ENCODE measurements around the gene LPCAT2.

LPCAT2 gene

GRCh38 chr16:55559933-55560516 is 51.2 kb downstream of the LPCAT2 start:
- no peak for DNase-seq

GRCh38 chr16:55561319-55561848 is 52.5 kb downstream of the LPCAT2 start:
- DNase-seq = no peak

GRCh38 chr16:55562936-55563335 is 54.1 kb downstream of the LPCAT2 start:
- DNase-seq = no peak

- no peak for DNase-seq
Observed at GRCh38 chr16:55563797-55564196, 54.9 kb downstream of the LPCAT2 start.

- DNase-seq = no peak
Observed at GRCh38 chr16:55565086-55565485, 56.2 kb downstream of the LPCAT2 start.

GRCh38 chr16:55566432-55567175 is 57.7 kb downstream of the LPCAT2 start, which contains the start of gene CAPNS2:
TSS of gene CAPNS2 (plus strand) at chr16:55566684. CDS start at chr16:55566757, 73 bp downstream.
- no peak for DNase-seq

GRCh38 chr16:55567382-55567781 is 58.5 kb downstream of the LPCAT2 start:
- no peak for DNase-seq

GRCh38 chr16:55568207-55568606 is 59.3 kb downstream of the LPCAT2 start:
- DNase-seq = no peak

- peak; percentile 39 for DNase-seq
Observed at GRCh38 chr16:55569025-55569424, 60.2 kb downstream of the LPCAT2 start.

GRCh38 chr16:55570159-55570558 is 61.3 kb downstream of the LPCAT2 start:
- DNase-seq = no peak

- DNase-seq = no peak
Observed at GRCh38 chr16:55571191-55571897, 62.5 kb downstream of the LPCAT2 start.

- DNase-seq = no peak
Observed at GRCh38 chr16:55572439-55572838, 63.6 kb downstream of the LPCAT2 start.

- DNase-seq = no peak
Observed at GRCh38 chr16:55574811-55575210, 65.9 kb downstream of the LPCAT2 start.

GRCh38 chr16:55575496-55575895 is 66.6 kb downstream of the LPCAT2 start:
- no peak for DNase-seq

GRCh38 chr16:55576384-55576783 is 67.5 kb downstream of the LPCAT2 start:
- peak; percentile 84 for DNase-seq

GRCh38 chr16:55577887-55578286 is 69.0 kb downstream of the LPCAT2 start:
- no peak for DNase-seq

GRCh38 chr16:55585631-55586030 is 76.8 kb downstream of the LPCAT2 start:
- DNase-seq = no peak

- DNase-seq = no peak
Observed at GRCh38 chr16:55588799-55589198, 79.9 kb downstream of the LPCAT2 start.

- DNase-seq = no peak
Observed at GRCh38 chr16:55592306-55592705, 83.4 kb downstream of the LPCAT2 start.

GRCh38 chr16:55597928-55598327 is 89.1 kb downstream of the LPCAT2 start:
- no peak for DNase-seq

GRCh38 chr16:55605754-55606336 is 97.0 kb downstream of the LPCAT2 start:
- peak; percentile 39 for DNase-seq

GRCh38 chr16:55613613-55614335 is 104.9 kb downstream of the LPCAT2 start:
- no peak for DNase-seq

- no peak for DNase-seq
Observed at GRCh38 chr16:55615071-55615470, 106.2 kb downstream of the LPCAT2 start.
